Endodermal cell (in vitro differentiated cells): ENCODE data around the gene SEC16A. TPM values are rescaled to one million over a fixed set of nuclear protein-coding genes. Genes with fewer than 3 reads are reported as not detected.
"Not testable (repeated sequence)": the region's sequence is repeated elsewhere in the genome, so short reads cannot be mapped to it uniquely, and the experiment has no call there.

Experiments
- DNase-seq: peaks from one replicate; pipeline ENCODE4 v3.0.0-alpha.2; 2017
- H3K27ac ChIP-seq: 2 replicates; pipeline ENCODE4 v1.5.1; 2013; ENCODE audit warnings: mild to moderate bottlenecking, low read depth, low read length, moderate library complexity
- H3K27me3 ChIP-seq: 2 replicates; pipeline ENCODE4 v1.6.1; 2013; ENCODE audit warnings: mild to moderate bottlenecking, low read length, moderate library complexity; ENCODE audit not compliant: insufficient read depth, control insufficient read depth, poor library complexity, severe bottlenecking
- H3K36me3 ChIP-seq: 2 replicates; pipeline ENCODE4 v1.7.0; 2013; ENCODE audit warnings: mild to moderate bottlenecking, low read length, moderate library complexity; ENCODE audit not compliant: control insufficient read depth, insufficient read depth
- H3K4me1 ChIP-seq: one replicate; pipeline ENCODE4 v1.7.0; 2013; ENCODE audit warnings: low read length; ENCODE audit not compliant: control insufficient read depth, insufficient read depth
- H3K4me3 ChIP-seq: 2 replicates; pipeline ENCODE4 v1.5.1; 2013; ENCODE audit warnings: mild to moderate bottlenecking, low read length, moderate library complexity
- H3K9ac ChIP-seq: 2 replicates; pipeline ENCODE4 v1.6.1; 2013; ENCODE audit warnings: mild to moderate bottlenecking, low read length, moderate library complexity; ENCODE audit not compliant: poor library complexity, severe bottlenecking; ENCODE audit errors: extremely low read depth
- H3K9me3 ChIP-seq: 2 replicates; pipeline ENCODE4 v1.6.1; 2013; ENCODE audit warnings: mild to moderate bottlenecking, low read length, moderate library complexity; ENCODE audit not compliant: control insufficient read depth
- H3K27ac Mint-ChIP-seq: 2 replicates; pipeline ENCODE4 v1.8.0; 2020; ENCODE audit warnings: mixed read lengths
- H3K27me3 Mint-ChIP-seq: 2 replicates; pipeline ENCODE4 v1.8.0; 2021; ENCODE audit warnings: mild to moderate bottlenecking, mixed read lengths; ENCODE audit not compliant: insufficient read depth
- H3K36me3 Mint-ChIP-seq: 2 replicates; pipeline ENCODE4 v1.8.0; 2020; ENCODE audit warnings: low read depth, mixed read lengths
- H3K4me1 Mint-ChIP-seq: 2 replicates; pipeline ENCODE4 v1.8.0; 2020; ENCODE audit warnings: mixed read lengths
- H3K4me3 Mint-ChIP-seq: 2 replicates; pipeline ENCODE4 v1.8.0; 2020; ENCODE audit warnings: mild to moderate bottlenecking, moderate library complexity, mixed read lengths
- H3K9me3 Mint-ChIP-seq: 2 replicates; pipeline ENCODE4 v1.8.0; 2020; ENCODE audit warnings: mild to moderate bottlenecking, mixed read lengths
- CTCF ChIP-seq: fragments of 200-600 bp; sonication (generic); conservative IDR thresholded peaks from 2 replicates; pipeline ENCODE4 v1.5.0; 2021; ENCODE audit warnings: antibody characterized with exemption, mild to moderate bottlenecking
- WGBS, 2 experiments: methylation state at CpG; one replicate each; pipeline versions ENCODE4 v1.1.5 to v1.1.7; 2013; ENCODE audit warnings: missing lambda C conversion rate in 2 of 2, mixed read lengths in 1 of 2; ENCODE audit not compliant: insufficient coverage in 1 of 2, insufficient read length in 1 of 2; 5-methylcytosine and 5-hydroxymethylcytosine counted together
- total RNA-seq, 2 donors: library from RNA; stranded (reverse); fragmentation: NEBNext Ultra II Directional in 1 of 2; extraction: Animal tissue kit (Norgen Biotek cat#: 25700) in 1 of 2; gene quantifications; 2 replicates in 1 of 2; 3 replicates in 1 of 2; pipeline ENCODE4 v1.2.1, GENCODE V29; 2021

Gene SEC16A
- total RNA-seq, 2 donors from 2014 or later, result 54.6 to 60.7 TPM

- WGBS, 2 experiments, result 94 to 95% methylated on average over 28 to 32 of the region's 32 CpGs
- Mint-ChIP-seq H3K36me3 (peaks cover 26% of the 10 kb centered on the region), H3K9me3 (no peaks in the 10 kb centered on the region), H3K4me3 (no peak overlapping the region), H3K27me3 (no peaks in the 10 kb centered on the region), H3K27ac (no peak overlapping the region), H3K4me1 (no peaks in the 10 kb centered on the region)
- DNase-seq, result no peak
- Histone ChIP-seq H3K9me3 (no peaks in the 10 kb centered on the region), H3K27me3 (no peaks in the 10 kb centered on the region), H3K4me3 (no peak overlapping the region), H3K27ac (no peak overlapping the region), H3K4me1 (no peaks in the 10 kb centered on the region), H3K36me3 (peaks cover 13% of the 10 kb centered on the region), H3K9ac (no peak overlapping the region)
- peak; percentile 12 for TF ChIP-seq CTCF
Observed at GRCh38 chr9:136429683-136430491, 53.0 kb downstream of the SEC16A start.

- Histone ChIP-seq H3K4me3 (no peak overlapping the region), H3K36me3 (peaks cover 13% of the 10 kb centered on the region), H3K27ac (no peak overlapping the region), H3K27me3 (no peaks in the 10 kb centered on the region), H3K9ac (no peak overlapping the region), H3K4me1 (no peaks in the 10 kb centered on the region), H3K9me3 (no peaks in the 10 kb centered on the region)
- DNase-seq, result no peak
- 80 to 89% methylated on average over 5 to 21 of the region's 21 CpGs for WGBS, 2 experiments
- Mint-ChIP-seq H3K36me3 (peaks cover 32% of the 10 kb centered on the region), H3K9me3 (no peaks in the 10 kb centered on the region), H3K27ac (no peak overlapping the region), H3K4me3 (no peak overlapping the region), H3K27me3 (no peaks in the 10 kb centered on the region), H3K4me1 (no peaks in the 10 kb centered on the region)
- no peak for TF ChIP-seq CTCF
Observed at GRCh38 chr9:136429075-136429628, 53.7 kb downstream of the SEC16A start.

- H3K4me3 ChIP-seq, result no peak overlapping the region
- no peaks in the 10 kb centered on the region for H3K27me3 ChIP-seq
- Mint-ChIP-seq H3K27me3 (no peaks in the 10 kb centered on the region), H3K36me3 (peaks cover 41% of the 10 kb centered on the region), H3K4me1 (no peaks in the 10 kb centered on the region), H3K27ac (peak overlapping the region; percentile 58), H3K9me3 (no peaks in the 10 kb centered on the region), H3K4me3 (no peak overlapping the region)
- no peak overlapping the region for H3K9ac ChIP-seq
- H3K9me3 ChIP-seq, result no peaks in the 10 kb centered on the region
- peaks cover 32% of the 10 kb centered on the region for H3K36me3 ChIP-seq
- H3K27ac ChIP-seq, result no peak overlapping the region
- no peak for DNase-seq
- TF ChIP-seq CTCF, result no peak
- no peaks in the 10 kb centered on the region for H3K4me1 ChIP-seq
- 95 to 97% methylated on average over 8 to 12 of the region's 12 CpGs for WGBS, 2 experiments
Observed at GRCh38 chr9:136426787-136427186, 56.1 kb downstream of the SEC16A start.

- not testable (repeated sequence) for H3K9me3 Mint-ChIP-seq, H3K27ac ChIP-seq, H3K4me1 ChIP-seq, H3K4me1 Mint-ChIP-seq, H3K4me3 ChIP-seq, H3K27me3 ChIP-seq, H3K4me3 Mint-ChIP-seq, H3K27me3 Mint-ChIP-seq, H3K9me3 ChIP-seq, DNase-seq, H3K27ac Mint-ChIP-seq, H3K9ac ChIP-seq
- peaks cover 49% of the 10 kb centered on the region for H3K36me3 Mint-ChIP-seq
- WGBS, 2 experiments, result 82 to 91% methylated on average over 6 to 7 of the region's 7 CpGs
- H3K36me3 ChIP-seq, result peaks cover 42% of the 10 kb centered on the region
Observed at GRCh38 chr9:136425367-136425766, 57.5 kb downstream of the SEC16A start.
